GM18508 (cell line): ENCODE measurements around the gene PACC1.
"Not testable (repeated sequence)": the region's sequence is repeated elsewhere in the genome, so short reads cannot be mapped to it uniquely, and the experiment has no call there.

Experiments
- ATAC-seq: cut with Tn5 transposase; IDR thresholded peaks from one replicate; pipeline ENCODE4 v1.9.1; 2021; ENCODE audit warnings: moderate number of reproducible peaks; ENCODE audit not compliant: insufficient read depth, unreplicated experiment

The PACC1 gene

GRCh38 chr1:212351588-212352362 is 62.9 kb downstream of the PACC1 start:
- ATAC-seq = no peak

DNA sequence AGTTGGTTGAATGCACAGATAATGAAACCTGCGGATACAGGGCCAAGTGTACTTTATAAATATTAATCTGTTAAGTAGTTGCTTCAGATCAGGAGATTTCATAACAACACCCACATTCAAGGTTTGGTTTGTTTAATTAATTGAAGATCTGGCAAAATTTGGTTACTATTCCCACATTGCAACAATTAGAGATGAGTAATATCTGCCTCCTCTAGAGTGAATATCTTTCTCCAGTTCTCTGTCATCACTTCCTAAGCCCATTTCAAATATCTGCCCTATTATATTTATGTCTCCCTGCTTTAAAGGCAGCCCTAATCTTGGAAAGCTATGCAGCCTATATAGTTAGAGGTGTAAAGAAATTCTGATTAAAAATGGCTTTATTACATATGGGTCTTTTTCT is 68.1 kb downstream of the PACC1 start:
- no peak for ATAC-seq

DNA sequence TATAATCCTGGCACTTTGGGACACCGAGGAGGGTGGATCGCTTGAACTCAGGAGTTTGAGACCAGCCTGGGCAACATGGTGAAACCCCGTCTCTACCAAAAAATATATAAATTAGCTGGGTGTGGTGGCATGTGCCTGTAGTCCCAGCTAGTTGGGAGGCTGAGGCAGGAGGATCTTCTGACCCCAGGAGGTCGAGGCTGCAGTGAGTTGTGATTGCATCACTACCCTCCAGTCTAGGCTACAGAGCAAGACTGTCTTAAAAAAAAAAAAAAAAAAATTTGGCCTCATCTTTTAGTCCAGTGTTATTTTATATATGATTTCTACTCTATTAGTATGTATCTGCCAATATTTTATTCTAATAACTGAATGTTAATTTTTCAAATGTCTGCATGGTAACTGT is 69.8 kb downstream of the PACC1 start:
- ATAC-seq = no peak

GRCh38 chr1:212341090-212341489 is 73.6 kb downstream of the PACC1 start:
- no peak for ATAC-seq

DNA sequence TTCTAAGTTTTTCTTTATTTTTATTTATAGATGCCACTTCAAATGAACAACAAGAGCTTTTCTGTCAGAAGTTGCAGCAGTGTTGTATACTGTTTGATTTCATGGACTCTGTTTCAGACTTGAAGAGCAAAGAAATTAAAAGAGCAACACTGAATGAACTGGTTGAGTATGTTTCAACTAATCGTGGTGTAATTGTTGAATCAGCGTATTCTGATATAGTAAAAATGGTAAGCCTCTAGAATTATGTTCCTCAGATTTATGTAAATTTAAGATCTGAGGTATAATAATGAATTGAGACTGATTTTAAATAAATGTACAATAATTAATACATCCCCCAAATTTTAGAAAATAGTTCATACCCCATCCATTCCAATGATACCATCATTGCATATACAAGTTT is 85.6 kb downstream of the PACC1 start:
- ATAC-seq = no peak

- ATAC-seq = no peak
Observed at GRCh38 chr1:212328248-212328647, 86.4 kb downstream of the PACC1 start.

DNA sequence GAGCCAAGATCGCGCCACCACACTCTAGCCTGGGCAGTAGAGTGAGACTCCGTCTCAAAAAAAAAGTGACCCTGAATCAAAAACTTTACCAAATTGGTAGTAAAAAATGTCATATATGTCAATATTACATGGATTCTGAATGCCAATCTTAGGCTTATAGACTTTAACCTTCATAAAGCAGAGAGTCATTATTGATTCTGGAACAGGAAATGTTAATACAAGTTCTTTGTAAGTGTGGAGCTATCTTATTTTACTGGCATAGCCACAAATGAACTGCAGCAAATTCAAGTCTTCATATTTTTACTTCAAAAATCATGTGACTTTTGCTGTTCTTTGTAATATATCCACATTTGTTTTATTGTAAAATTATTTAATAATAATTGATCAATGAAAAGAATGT is 88.1 kb downstream of the PACC1 start:
- ATAC-seq = no peak

DNA sequence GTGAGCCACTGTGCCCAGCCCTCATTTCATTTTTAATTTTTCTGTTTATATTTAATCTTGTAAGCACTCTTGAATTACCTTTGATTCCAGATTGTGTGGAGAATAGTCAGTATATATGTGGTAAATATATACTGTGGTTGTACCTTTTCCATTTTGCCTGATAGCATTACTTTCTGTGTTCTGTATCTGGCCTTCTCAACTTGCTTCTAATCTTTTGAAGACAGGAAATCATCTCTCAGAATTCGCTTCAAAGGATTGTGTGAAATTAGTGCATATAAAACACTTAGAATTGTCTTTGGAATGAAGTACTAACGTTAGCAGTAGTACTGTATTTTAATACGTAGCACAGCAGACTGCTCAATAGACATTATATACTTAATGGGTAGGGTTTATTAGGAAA is 91.6 kb downstream of the PACC1 start:
- ATAC-seq = no peak

- ATAC-seq = not testable (repeated sequence)
Observed at GRCh38 chr1:212321031-212321430, 93.7 kb downstream of the PACC1 start.

GRCh38 chr1:212317916-212318315 is 96.8 kb downstream of the PACC1 start:
- ATAC-seq = no peak

GRCh38 chr1:212315907-212316306 is 98.8 kb downstream of the PACC1 start:
- no peak for ATAC-seq

GRCh38 chr1:212315184-212315583 is 99.5 kb downstream of the PACC1 start:
- no peak for ATAC-seq
